Neural crest cell (in vitro differentiated cells): ENCODE data around the gene ANKFY1. TPM values are rescaled to one million over a fixed set of nuclear protein-coding genes. Genes with fewer than 3 reads are reported as not detected.

Experiments used
- DNase-seq: peaks from one replicate; pipeline ENCODE4 v3.0.0; 2021; ENCODE audit warnings: low read depth, mixed read lengths, low spot score
- H3K27ac Mint-ChIP-seq: one replicate; pipeline ENCODE4 v1.8.0; 2021; ENCODE audit warnings: mild to moderate bottlenecking, mixed read lengths; ENCODE audit not compliant: unreplicated experiment
- H3K27me3 Mint-ChIP-seq: 2 replicates; pipeline ENCODE4 v1.8.0; 2021; ENCODE audit warnings: low read depth, mild to moderate bottlenecking, mixed read lengths
- H3K36me3 Mint-ChIP-seq: 2 replicates; pipeline ENCODE4 v1.8.0; 2021; ENCODE audit warnings: low read depth, mild to moderate bottlenecking, mixed read lengths
- H3K4me1 Mint-ChIP-seq: 2 replicates; pipeline ENCODE4 v1.8.0; 2021; ENCODE audit warnings: mixed read lengths
- H3K4me3 Mint-ChIP-seq: one replicate; pipeline ENCODE4 v1.8.0; 2021; ENCODE audit warnings: mild to moderate bottlenecking, mixed read lengths
- H3K9me3 Mint-ChIP-seq: 2 replicates; pipeline ENCODE4 v1.8.0; 2021; ENCODE audit warnings: mixed read lengths
- CTCF ChIP-seq: fragments of 200-600 bp; sonication (generic); conservative IDR thresholded peaks from 2 replicates; pipeline ENCODE4 v1.5.0; 2021; ENCODE audit warnings: antibody characterized with exemption, mild to moderate bottlenecking
- total RNA-seq: library from RNA; stranded (reverse); gene quantifications from 2 replicates; pipeline ENCODE4 v1.2.1, GENCODE V29; 2021

The ANKFY1 gene
- total RNA-seq, 1 donor from 2014 or later = 73.5 TPM

- H3K4me1 Mint-ChIP-seq = no peaks in the 10 kb centered on the region
- H3K27ac Mint-ChIP-seq = no peak overlapping the region
- H3K9me3 Mint-ChIP-seq = no peaks in the 10 kb centered on the region
- TF ChIP-seq CTCF = no peak
- H3K36me3 Mint-ChIP-seq = peaks cover 3% of the 10 kb centered on the region
- no peaks in the 10 kb centered on the region for H3K27me3 Mint-ChIP-seq
- no peak for DNase-seq
- H3K4me3 Mint-ChIP-seq = no peak overlapping the region
Measured at GRCh38 chr17:4235372-4236279, 28.2 kb downstream of the ANKFY1 start.

DNA sequence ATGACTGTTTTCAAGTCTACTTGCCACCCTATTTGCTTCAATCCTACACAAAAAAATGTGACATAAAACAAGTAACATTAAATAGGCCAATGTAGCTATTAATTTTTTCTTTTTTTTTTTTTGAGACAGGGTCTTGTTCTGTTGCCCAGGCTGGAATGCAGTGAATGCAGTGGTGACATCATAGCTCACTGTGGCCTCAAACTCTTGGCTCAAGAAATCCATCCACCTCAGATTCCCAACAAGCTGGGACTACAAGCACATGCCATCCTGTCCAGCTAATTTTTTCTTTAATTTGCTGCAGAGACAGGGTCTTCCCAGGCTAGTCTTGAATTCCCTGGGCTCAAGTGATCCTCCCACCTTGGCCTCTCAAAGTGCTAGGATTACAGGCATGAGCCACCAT is 29.4 kb downstream of the ANKFY1 start:
- H3K9me3 Mint-ChIP-seq = no peaks in the 10 kb centered on the region
- no peak overlapping the region for H3K27ac Mint-ChIP-seq
- no peak for DNase-seq
- no peak for TF ChIP-seq CTCF
- no peak overlapping the region for H3K4me3 Mint-ChIP-seq
- H3K27me3 Mint-ChIP-seq = no peaks in the 10 kb centered on the region
- peaks cover 6% of the 10 kb centered on the region for H3K36me3 Mint-ChIP-seq
- no peaks in the 10 kb centered on the region for H3K4me1 Mint-ChIP-seq

DNA sequence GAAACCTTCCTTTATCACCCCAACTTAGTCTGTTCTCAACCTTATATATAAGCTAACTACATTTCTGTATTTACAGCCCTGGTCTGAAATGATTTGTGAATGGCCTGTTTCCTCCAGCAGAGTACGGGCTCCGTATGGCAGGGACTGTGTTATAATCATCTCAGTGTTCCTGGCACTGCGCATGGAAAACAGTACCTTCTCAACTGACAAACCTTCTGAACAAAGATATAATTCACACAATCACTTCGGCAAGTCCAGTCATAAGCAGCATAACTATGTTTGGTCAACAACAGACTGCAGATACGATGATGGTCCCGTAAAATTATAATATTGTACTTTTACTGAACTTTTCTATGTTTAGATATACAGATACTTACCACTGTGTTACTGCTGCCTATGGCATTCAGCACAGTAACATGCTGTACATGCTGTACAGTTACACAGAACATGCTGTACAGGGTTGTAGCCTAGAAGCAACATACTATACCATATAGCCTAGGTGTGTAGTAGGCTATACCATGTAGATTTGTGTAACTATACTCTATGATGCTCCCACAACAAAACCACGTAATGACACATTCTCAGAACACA is 30.0 kb downstream of the ANKFY1 start:
- no peaks in the 10 kb centered on the region for H3K4me1 Mint-ChIP-seq
- no peak for DNase-seq
- H3K9me3 Mint-ChIP-seq = no peaks in the 10 kb centered on the region
- TF ChIP-seq CTCF = no peak
- no peak overlapping the region for H3K4me3 Mint-ChIP-seq
- peaks cover 6% of the 10 kb centered on the region for H3K36me3 Mint-ChIP-seq
- no peaks in the 10 kb centered on the region for H3K27me3 Mint-ChIP-seq
- no peak overlapping the region for H3K27ac Mint-ChIP-seq

DNA sequence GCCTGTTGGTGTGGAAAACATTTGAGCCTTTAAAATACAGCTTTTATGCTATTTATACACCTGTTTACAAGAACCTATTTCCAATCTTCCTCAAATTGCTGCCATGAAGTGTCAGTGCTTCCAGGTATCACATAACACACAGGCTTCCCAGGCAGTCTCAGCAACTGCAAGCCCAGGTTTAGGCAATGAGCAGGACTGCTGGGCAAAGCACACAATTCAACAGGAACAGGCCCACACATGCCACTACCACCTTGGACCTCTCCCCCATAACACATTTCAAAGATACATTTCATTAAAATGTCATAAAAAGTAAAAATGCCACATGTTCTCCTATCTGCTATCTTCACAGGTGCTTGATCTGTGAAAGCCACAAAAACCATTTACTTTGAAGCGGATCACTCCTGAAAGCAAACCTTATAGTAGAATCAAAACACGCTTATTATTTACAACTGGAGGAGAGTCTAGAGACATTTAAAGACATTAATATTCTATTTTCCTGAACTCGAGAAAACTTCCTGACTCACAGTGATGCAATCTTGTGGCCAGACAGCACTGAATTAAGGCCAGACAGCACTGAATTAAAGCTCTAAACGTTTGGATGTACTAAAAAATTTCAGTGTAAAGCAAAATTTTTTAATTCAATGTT is 31.5 kb downstream of the ANKFY1 start:
- peaks cover 6% of the 10 kb centered on the region for H3K36me3 Mint-ChIP-seq
- no peak for DNase-seq
- no peak overlapping the region for H3K27ac Mint-ChIP-seq
- no peak overlapping the region for H3K4me3 Mint-ChIP-seq
- H3K9me3 Mint-ChIP-seq = no peaks in the 10 kb centered on the region
- no peaks in the 10 kb centered on the region for H3K27me3 Mint-ChIP-seq
- H3K4me1 Mint-ChIP-seq = no peaks in the 10 kb centered on the region
- TF ChIP-seq CTCF = no peak

- Mint-ChIP-seq H3K27me3 (no peaks in the 10 kb centered on the region), H3K9me3 (no peaks in the 10 kb centered on the region), H3K4me1 (no peaks in the 10 kb centered on the region), H3K27ac (no peak overlapping the region), H3K4me3 (no peak overlapping the region), H3K36me3 (peaks cover 3% of the 10 kb centered on the region)
- TF ChIP-seq CTCF = no peak
- DNase-seq = no peak
Measured at GRCh38 chr17:4229627-4230541, 33.9 kb downstream of the ANKFY1 start.
